Motor neuron (in vitro differentiated cells): ENCODE data around the gene CD14. TPM values are rescaled to one million over a fixed set of nuclear protein-coding genes. Genes with fewer than 3 reads are reported as not detected.
"Not testable (repeated sequence)": the region's sequence is repeated elsewhere in the genome, so short reads cannot be mapped to it uniquely, and the experiment has no call there.

Source experiments
- ATAC-seq, 8 experiments: fragments of 200-7000 bp; cut with Tn5 transposase; replicated peaks in 6 of 8; 2 replicates each; pipeline ENCODE4 v1.8.0; 2021; ENCODE audit warnings: mild to moderate bottlenecking in 8 of 8, moderate library complexity in 8 of 8
- H3K27ac ChIP-seq, 2 donors: fragments of 250-450 bp; sonication (Bioruptor Pico); 2 replicates each; pipeline ENCODE4 v1.9.0; 2021; ENCODE audit warnings: antibody characterized with exemption in 2 of 2, mild to moderate bottlenecking in 2 of 2, moderate library complexity in 1 of 2
- H3K4me1 ChIP-seq, 2 donors: fragments of 250-450 bp; sonication (Bioruptor Pico); replicated peaks in 1 of 2; 2 replicates each; pipeline ENCODE4 v1.6.1; 2021; ENCODE audit warnings: antibody characterized with exemption in 2 of 2, mild to moderate bottlenecking in 2 of 2, moderate library complexity in 1 of 2
- H3K4me3 ChIP-seq, 5 donors: fragments of 250-450 bp; sonication (Bioruptor Pico); 2 replicates each; pipeline ENCODE4 v1.9.0; 2021; ENCODE audit warnings: antibody characterized with exemption in 5 of 5, mild to moderate bottlenecking in 5 of 5, moderate library complexity in 4 of 5
- WGBS, 10 experiments: fragments of 450-650 bp; shearing (Covaris generic); methylation state at CpG; one replicate each; pipeline ENCODE4 v1.0.0; 2022; 5-methylcytosine and 5-hydroxymethylcytosine counted together
- in situ Hi-C, 9 experiments: fragments of 400-800 bp; cut with MboI; loops; one replicate each; pipeline ENCODE4 v1.15.0; 2021; ENCODE audit warnings: low sequenced_read_pairs in 9 of 9, low pct_unique_long_range_greater_than_20kb in 2 of 9; ENCODE audit not compliant: unreplicated experiment in 9 of 9
- total RNA-seq, 8 experiments: library from RNA; unstranded; fragments of 300-600 nt; gene quantifications; 2 replicates each; pipeline versions ENCODE4 v1.2.3 to v1.2.4, GENCODE V29; 2022

CD14 gene
- total RNA-seq, 8 experiments from 2014 or later = 0.11 to 13.4 (median 1.4) TPM

GRCh38 chr5:140633501-140633900 lies 526 bp upstream of the CD14 start:
- H3K4me3 ChIP-seq = no peak overlapping the region
- WGBS, 10 experiments = 80 to 100% (median 91%) methylated on average over 1 to 2 of the region's 2 CpGs; no CpG with 5 or more reads in 6 of the 10 experiments
- H3K4me1 ChIP-seq = no peaks in the 10 kb centered on the region
- no peak for ATAC-seq
- in situ Hi-C loops = loop anchor here in 1 of 9 experiments (10.0 to 25.0 kb wide), 2 partner anchors 59 to 246 kb away; no protein-coding TSS in a partner anchor
- H3K27ac ChIP-seq = no peak overlapping the region

- in situ Hi-C loops = loop anchor here in 1 of 9 experiments (10.0 to 25.0 kb wide), 2 partner anchors 58 to 245 kb away; no protein-coding TSS in a partner anchor
- ATAC-seq = peak in 7 of 8 experiments; percentile 36 to 69 (median 57)
- Histone ChIP-seq H3K4me1 (no peaks in the 10 kb centered on the region), H3K27ac (no peak overlapping the region), H3K4me3 (peak overlapping the region in 3 of 5 donors; percentile 16 to 18 (median 18))
- 0 to 71% (median 37%) methylated on average over 1 to 19 of the region's 51 CpGs; no CpG with 5 or more reads in 4 of the 10 experiments for WGBS, 10 experiments
Measured at GRCh38 chr5:140632366-140633020, 482 bp downstream of the CD14 start.

- WGBS, 10 experiments = 8 to 89% (median 55%) methylated on average over 4 to 13 of the region's 36 CpGs; no CpG with 5 or more reads in 5 of the 10 experiments
- Histone ChIP-seq H3K4me3 (peak overlapping the region in 3 of 5 donors; percentile 16 to 18 (median 18)), H3K4me1 (no peaks in the 10 kb centered on the region), H3K27ac (no peak overlapping the region)
- peak in 4 of 8 experiments; percentile 12 to 43 (median 38) for ATAC-seq
- in situ Hi-C loops = loop anchor here in 1 of 9 experiments (10.0 to 25.0 kb wide), 2 partner anchors 57 to 245 kb away; no protein-coding TSS in a partner anchor
Measured at GRCh38 chr5:140631831-140632365, 1.1 kb downstream of the CD14 start.

- Histone ChIP-seq H3K4me1 (no peaks in the 10 kb centered on the region), H3K4me3 (no peak overlapping the region), H3K27ac (no peak overlapping the region)
- no peak for ATAC-seq
- 80 to 100% (median 90%) methylated on average over 2 to 4 of the region's 4 CpGs; no CpG with 5 or more reads in 2 of the 10 experiments for WGBS, 10 experiments
- in situ Hi-C loops = loop anchor here in 1 of 9 experiments (10.0 to 25.0 kb wide), 2 partner anchors 56 to 244 kb away; no protein-coding TSS in a partner anchor
Measured at GRCh38 chr5:140631036-140631417, 1.9 kb downstream of the CD14 start.

GRCh38 chr5:140630292-140631035 lies 2.5 kb downstream of the CD14 start:
- peak in 3 of 8 experiments; percentile 49 to 66 (median 50) for ATAC-seq
- H3K4me3 ChIP-seq = no peak overlapping the region
- no peak overlapping the region for H3K27ac ChIP-seq
- in situ Hi-C loops = loop anchor here in 1 of 9 experiments (10.0 to 25.0 kb wide), 2 partner anchors 56 to 243 kb away; no protein-coding TSS in a partner anchor
- no peaks in the 10 kb centered on the region for H3K4me1 ChIP-seq
- 17 to 100% (median 50%) methylated on average over 1 to 2 of the region's 2 CpGs; no CpG with 5 or more reads in 2 of the 10 experiments for WGBS, 10 experiments

GRCh38 chr5:140628711-140629110 lies 4.3 kb downstream of the CD14 start:
- Histone ChIP-seq H3K4me1 (no peaks in the 10 kb centered on the region), H3K4me3 (no peak overlapping the region), H3K27ac (no peak overlapping the region)
- in situ Hi-C loops = loop anchor here in 1 of 9 experiments (25.0 kb wide), 1 partner anchor 241 kb away; no protein-coding TSS in a partner anchor
- 0 to 71% (median 38%) methylated on average over 1 of the region's 1 CpG; no CpG with 5 or more reads in 5 of the 10 experiments for WGBS, 10 experiments
- ATAC-seq = no peak

- ATAC-seq = no peak
- in situ Hi-C loops = loop anchor here in 1 of 9 experiments (25.0 kb wide), 1 partner anchor 241 kb away; no protein-coding TSS in a partner anchor
- Histone ChIP-seq H3K4me1 (no peaks in the 10 kb centered on the region), H3K4me3 (no peak overlapping the region), H3K27ac (no peak overlapping the region)
- WGBS, 10 experiments = 79 to 100% (median 90%) methylated on average over 2 to 6 of the region's 6 CpGs; no CpG with 5 or more reads in 2 of the 10 experiments
Measured at GRCh38 chr5:140627972-140628371, 5.0 kb downstream of the CD14 start.

GRCh38 chr5:140624886-140625285 lies 8.1 kb downstream of the CD14 start:
- in situ Hi-C loops = loop anchor here in 1 of 9 experiments (25.0 kb wide), 1 partner anchor 238 kb away; no protein-coding TSS in a partner anchor
- H3K4me3 ChIP-seq, H3K27ac ChIP-seq, ATAC-seq, H3K4me1 ChIP-seq: not testable (repeated sequence)
- WGBS, 10 experiments = 73 to 92% (median 84%) methylated on average over 2 to 9 of the region's 10 CpGs; no CpG with 5 or more reads in 2 of the 10 experiments

- H3K27ac ChIP-seq, H3K4me1 ChIP-seq, in situ Hi-C loops, ATAC-seq, H3K4me3 ChIP-seq: not testable (repeated sequence)
Measured at GRCh38 chr5:140623061-140623460, 9.9 kb downstream of the CD14 start.

- H3K4me1 ChIP-seq = no peaks in the 10 kb centered on the region
- in situ Hi-C loops = no loop called here
- H3K4me3 ChIP-seq = no peak overlapping the region
- no peak for ATAC-seq
- H3K27ac ChIP-seq = no peak overlapping the region
- 50 to 100% (median 83%) methylated on average over 2 to 3 of the region's 3 CpGs; no CpG with 5 or more reads in 1 of the 10 experiments for WGBS, 10 experiments
Measured at GRCh38 chr5:140622301-140622700, 10.7 kb downstream of the CD14 start.

GRCh38 chr5:140611020-140611521 lies 21.9 kb downstream of the CD14 start:
- 50 to 100% (median 84%) methylated on average over 1 to 2 of the region's 2 CpGs; no CpG with 5 or more reads in 4 of the 10 experiments for WGBS, 10 experiments
- Histone ChIP-seq H3K27ac (no peak overlapping the region), H3K4me3 (no peak overlapping the region), H3K4me1 (no peaks in the 10 kb centered on the region)
- in situ Hi-C loops = no loop called here
- peak in 3 of 8 experiments; percentile 29 to 67 (median 42) for ATAC-seq

GRCh38 chr5:140609126-140609525 lies 23.8 kb downstream of the CD14 start:
- in situ Hi-C loops = no loop called here
- peak in 2 of 8 experiments; percentile 55 to 67 for ATAC-seq
- WGBS, 10 experiments = 29 to 100% (median 71%) methylated on average over 1 to 4 of the region's 4 CpGs; no CpG with 5 or more reads in 5 of the 10 experiments

More at GRCh38 chr5:140609126-140609525, 23.8 kb downstream of the CD14 start:
- Histone ChIP-seq H3K27ac (no peak overlapping the region), H3K4me3 (no peak overlapping the region), H3K4me1 (no peaks in the 10 kb centered on the region)
